ENCODE data around the gene CLDN22.

CLDN22 gene

GRCh38 chr4:183318656-183319055, 1.4 kb downstream of the CLDN22 start:
- DNase-seq = no peak

DNA sequence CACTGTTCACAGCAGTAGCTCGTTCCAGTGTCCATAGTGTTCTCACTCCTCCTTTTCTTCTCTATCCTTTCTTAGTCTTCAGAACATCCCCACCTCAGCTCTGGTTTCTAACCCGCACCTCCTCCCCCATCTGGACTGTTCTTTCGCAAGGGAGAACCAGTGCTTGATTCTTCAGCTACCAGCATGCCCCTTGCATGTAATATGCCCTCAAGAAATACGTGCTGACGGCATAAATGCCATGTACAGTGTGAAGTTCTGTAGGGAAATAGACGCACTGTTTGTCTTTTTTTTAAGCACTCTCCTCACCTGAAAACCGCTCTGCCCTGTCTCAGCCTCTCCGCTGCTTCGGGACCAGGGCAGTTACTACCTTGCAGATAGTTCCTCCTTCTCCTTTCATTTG, 5.3 kb downstream of the CLDN22 start:
- no peak for DNase-seq

DNA sequence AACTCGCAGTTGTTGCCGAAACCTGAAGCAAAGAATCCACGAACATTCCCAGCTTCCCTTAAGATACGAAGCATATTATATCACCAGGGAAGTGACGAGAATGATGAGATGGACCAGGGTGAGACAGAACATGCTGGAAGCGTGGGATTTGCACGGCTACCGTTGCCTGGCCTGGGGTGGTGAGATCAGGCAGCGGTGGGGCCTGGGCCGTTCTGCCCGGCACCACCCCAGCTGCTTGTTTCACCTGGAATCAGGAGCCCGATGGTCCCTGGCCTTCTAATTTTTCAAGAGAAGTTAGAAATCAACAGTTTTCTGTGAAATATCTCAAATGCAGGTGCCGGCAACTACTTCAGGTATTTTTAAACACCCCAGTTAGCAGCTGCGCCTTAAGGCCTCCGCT, 5.7 kb downstream of the CLDN22 start:
- no peak for DNase-seq

GRCh38 chr4:183312841-183313240, 7.2 kb downstream of the CLDN22 start:
- no peak for DNase-seq

DNA sequence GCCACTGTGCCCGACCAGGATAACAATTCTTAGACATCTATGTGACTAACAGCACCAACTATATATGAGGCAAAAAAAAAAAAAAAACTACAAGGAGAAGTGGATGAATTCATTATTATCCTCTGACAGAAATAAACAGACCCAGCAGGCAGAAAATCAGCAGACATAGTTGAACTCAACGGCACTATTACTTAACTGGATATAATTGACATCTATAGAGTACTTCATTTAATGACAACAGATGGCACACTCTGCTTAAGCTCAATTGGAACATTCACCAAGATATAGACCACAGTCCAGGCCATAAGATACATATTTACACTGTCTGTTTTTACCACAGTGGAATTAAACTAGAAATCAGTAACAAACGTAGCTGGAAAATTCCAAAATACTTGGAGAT, 13.3 kb downstream of the CLDN22 start:
- DNase-seq = no peak

DNA sequence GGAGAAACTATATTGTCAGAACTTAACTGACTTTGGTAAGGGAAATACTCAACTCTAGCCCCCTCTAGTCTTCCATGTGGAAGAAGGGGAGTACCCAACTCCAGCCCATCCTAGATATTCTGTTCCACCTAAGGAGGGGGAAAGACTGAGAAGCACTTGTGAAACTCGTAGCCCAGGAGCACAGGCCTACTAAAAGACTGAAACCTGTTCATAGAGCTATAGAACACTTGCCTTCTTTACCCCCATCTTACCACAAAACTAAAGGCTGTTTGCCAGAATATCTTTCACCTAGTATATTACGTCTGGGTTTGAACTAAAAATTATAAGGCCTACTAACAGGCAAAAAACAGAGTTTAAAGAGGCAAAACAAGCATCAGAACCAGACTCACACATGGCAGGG, 15.5 kb downstream of the CLDN22 start:
- no peak for DNase-seq

GRCh38 chr4:183304067-183304466, 16.0 kb downstream of the CLDN22 start:
- DNase-seq = no peak

DNA sequence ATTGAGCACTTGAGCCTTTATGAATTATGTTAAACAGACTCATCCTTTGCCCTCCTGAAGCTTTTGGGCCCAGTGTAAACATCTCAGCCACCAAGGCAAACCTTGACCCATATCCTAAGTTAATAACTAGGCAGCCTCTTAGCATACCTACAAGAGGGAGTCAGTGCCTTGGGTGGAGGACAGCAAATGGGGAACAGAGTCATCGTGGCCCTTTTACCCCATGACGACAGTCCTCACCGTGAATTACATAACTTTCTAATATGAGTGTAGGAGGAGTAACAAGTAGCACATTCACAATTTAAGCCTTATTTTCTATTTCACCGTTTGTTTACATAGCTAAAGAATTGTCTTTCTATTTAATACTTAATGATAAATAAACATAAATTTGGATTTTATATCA, 16.8 kb downstream of the CLDN22 start:
- DNase-seq = no peak

DNA sequence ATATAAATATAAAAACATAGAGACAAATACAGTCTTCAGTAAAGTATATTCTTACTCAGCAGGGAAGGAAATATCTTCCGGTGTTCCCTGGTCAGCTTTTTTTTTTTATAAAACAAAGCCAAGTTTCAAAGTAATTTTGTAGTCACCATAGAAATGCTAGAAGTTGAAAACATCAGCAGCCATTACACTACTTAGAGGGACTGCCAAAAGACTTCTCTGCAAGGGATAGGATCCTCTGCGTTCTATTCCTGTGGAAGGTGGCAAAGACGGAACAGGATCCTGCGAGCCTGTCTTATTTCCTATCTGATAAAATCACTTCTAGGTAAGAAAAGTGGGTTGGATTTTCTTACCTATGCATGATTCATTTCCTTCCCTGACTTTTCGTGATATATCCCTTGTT, 19.4 kb downstream of the CLDN22 start:
- no peak for DNase-seq

- DNase-seq = no peak
Observed at GRCh38 chr4:183300070-183300469, 20.0 kb downstream of the CLDN22 start.

DNA sequence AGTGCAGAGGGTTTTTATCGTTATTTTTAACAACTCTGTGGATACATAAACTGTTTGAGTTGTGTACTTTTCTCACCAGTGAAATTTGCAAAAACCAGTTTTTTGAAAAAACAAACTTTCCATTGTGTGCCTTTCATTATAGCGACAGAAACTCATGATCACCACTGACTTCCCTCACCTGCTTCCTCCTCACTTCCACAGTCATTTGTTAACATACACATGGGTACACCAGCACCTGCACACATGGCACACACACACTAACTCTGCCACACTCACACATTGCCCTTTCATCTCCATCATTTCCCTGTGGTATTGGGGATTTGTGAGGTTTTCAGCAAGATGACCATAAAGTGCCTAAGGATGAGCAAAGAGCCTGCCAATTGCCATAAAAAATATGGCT, 20.6 kb downstream of the CLDN22 start:
- DNase-seq = no peak

GRCh38 chr4:183297675-183298074, 22.4 kb downstream of the CLDN22 start:
- no peak for DNase-seq

DNA sequence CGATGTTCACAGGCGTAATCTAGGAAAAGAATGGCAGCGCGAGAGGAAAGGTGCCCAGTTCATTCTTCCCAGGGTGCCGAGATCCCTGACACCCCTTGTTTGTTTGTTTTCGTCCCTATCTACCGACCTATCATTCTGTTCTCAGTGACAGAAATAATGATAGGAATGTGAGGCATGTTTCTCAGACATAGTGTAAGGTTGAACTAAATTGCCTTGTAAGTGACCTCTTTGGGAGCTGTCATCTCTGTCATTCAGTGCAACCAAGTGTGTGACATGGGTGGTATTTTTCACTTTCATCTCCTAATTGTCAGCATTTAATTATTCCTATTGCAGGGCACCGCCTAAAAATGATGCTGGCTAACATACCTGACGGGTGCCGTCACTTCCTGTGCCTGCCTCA, 24.4 kb downstream of the CLDN22 start:
- no peak for DNase-seq

DNA sequence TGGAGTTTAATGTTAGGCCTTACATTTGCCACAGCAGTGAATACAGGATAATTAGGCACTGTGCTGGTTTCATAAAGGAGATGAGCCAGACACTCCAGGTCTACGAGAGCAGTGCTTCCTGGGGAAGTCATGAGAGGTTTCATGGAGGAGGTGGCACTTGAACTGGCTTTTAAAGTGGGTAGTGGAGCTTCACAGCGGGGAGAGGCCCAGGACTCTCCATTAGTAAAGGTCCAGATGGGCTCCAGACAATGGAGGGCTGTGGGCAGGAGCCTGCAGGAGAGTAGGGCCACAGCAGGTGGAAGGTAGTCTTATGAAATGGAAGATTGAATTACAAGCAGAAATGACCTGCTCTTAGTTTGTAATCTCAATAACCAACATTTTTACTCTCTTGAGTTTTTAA, 29.0 kb downstream of the CLDN22 start:
- no peak for DNase-seq

- DNase-seq = no peak
Observed at GRCh38 chr4:183289688-183290087, 30.4 kb downstream of the CLDN22 start.

- DNase-seq = no peak
Observed at GRCh38 chr4:183288955-183289354, 31.1 kb downstream of the CLDN22 start.

DNA sequence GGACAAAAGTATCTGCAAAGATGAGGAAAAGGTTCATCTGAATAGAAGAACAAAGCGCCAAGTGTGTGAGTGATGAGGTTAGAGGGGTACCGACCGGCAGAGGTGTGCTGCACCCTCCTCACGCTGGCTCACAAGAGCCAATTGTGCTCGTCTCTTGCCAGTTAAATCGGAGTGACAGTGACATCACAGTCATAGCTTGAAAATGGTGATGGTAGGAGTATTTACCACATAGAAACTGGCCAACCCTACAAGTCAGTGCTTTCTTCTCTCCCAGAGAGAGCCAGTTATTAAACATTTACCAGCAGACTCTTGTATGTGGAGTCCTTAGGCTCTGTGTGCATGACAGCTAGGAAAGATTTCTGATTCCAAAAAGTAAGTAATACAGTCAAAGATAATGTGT, 32.4 kb downstream of the CLDN22 start:
- DNase-seq = no peak

- no peak for DNase-seq
Observed at GRCh38 chr4:183287309-183287659, 32.8 kb downstream of the CLDN22 start.

DNA sequence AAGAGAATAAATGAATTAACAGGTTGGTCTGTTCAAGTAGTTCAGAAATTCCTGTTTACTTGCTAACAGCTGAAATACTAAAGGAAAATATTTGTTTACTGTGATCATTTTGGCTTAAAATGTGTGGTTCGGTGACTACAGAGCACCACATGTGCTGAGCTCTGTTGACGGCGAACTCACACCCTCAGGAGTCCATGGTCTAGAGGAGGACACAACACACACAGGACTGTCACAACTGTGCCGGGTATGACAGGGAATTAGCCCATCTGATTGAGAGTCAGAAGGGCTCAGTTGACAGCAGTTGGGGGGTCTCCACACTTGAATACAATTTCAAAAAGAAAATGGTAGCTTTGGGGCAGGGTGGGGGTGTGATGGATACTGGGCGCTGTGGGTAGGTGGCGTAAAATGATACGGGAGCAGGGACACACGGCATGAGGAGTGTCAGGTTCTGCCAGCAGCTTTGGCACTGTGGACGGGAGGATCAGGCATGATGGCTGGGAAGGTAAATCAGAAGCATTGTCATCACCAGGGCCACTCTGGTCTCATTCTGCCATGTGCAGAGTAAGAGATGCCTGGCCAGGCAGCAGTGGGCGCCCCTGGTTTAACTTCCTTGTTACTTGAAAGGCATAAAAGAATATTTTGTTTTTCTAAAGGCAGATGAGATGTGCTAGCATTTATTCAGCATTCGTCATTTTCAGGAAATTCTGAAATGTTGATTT, 33.3 kb downstream of the CLDN22 start:
- no peak for DNase-seq

DNA sequence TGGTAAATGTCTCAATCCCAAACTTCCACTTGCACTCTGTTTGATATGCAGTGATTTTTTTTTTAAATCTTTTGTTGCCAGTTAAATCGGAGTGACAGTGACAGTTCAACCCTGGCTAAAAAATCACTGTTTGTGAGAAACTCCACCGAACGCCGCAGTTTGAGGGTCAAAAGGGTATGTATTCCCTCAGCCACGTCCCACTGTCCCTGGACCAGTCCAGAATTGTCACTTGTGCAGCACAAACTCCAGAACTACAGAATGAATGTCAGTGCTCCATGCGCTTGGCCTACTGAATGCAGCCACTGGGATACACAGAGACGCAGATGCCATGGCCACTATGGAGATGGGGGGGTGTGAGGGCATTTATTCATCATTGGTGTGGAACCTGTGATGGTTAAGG, 34.2 kb downstream of the CLDN22 start:
- no peak for DNase-seq

DNA sequence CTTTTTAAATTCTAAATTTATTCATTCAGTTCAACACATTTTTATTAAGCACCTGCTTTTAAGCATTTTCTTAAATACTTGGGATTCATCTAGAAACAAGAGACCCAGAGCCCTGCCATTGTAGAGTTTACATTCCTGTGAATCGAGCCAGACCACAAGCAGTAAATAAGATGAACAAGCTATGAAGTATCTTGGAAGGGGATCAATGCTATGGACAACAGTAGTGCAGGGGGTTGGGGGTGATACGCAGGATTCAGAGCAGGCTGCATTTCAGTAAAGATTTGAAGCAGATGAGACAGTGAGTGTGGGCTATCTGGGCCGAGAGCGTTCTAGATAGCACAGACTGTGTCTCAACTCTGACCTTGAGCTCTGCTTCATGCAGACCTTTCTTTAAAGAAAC, 35.1 kb downstream of the CLDN22 start:
- DNase-seq = no peak

- no peak for DNase-seq
Observed at GRCh38 chr4:183284258-183284785, 35.8 kb downstream of the CLDN22 start.

DNA sequence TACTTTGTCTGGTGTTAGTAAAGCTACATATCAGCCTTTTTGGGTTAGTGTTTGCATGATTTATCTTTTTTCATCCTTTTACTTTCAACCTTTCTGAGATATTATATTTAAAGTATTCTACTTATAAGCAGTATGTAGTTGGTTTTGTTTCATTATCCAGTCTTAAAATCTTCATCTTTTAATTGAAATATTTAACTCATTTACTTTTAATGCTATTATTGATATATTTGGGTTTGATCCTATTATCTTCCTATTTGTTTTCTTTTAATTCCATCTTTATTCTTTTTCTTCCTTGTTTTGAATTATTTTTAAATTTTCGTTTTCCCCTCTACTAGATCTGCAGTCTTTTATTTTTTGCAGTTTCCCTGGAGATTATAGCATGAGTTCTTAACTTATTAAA, 44.0 kb downstream of the CLDN22 start:
- DNase-seq = no peak

GRCh38 chr4:183272384-183272783, 47.7 kb downstream of the CLDN22 start:
- no peak for DNase-seq

DNA sequence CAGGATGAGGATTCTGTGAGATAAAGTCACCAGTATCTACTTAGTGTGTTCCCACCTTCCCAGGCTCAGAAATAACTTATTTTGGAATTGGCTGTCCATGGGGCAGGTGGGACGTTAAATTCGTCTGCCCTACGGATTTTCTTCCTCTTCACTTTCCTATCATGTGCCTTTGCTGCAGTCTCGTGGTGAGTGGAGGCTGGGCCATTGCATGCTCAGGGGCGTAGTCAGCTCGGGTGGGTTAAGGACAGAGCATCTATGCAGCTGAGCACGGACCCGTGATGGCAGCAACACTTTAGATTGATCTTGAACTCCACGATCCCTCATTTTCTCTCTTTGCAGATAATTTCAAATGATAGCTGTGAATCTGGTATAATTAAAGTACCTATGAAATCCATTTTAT, 51.5 kb downstream of the CLDN22 start:
- no peak for DNase-seq

All from NCI-H774 (cell line).